Lower lobe of right lung (tissue), 2 donors: ENCODE results near the gene PRDX5. TPM values are rescaled to one million over a fixed set of nuclear protein-coding genes. Genes with fewer than 3 reads are reported as not detected.

Experiments
- ATAC-seq, 2 donors: fragments of 200-7000 bp; cut with Tn5 transposase; one replicate each; pipeline ENCODE4 v1.9.1; 2020 to 2022; ENCODE audit warnings: mild to moderate bottlenecking in 2 of 2, moderate library complexity in 2 of 2
- DNase-seq: peaks from one replicate; pipeline ENCODE4 v3.0.0-alpha.2; 2020
- H3K27ac ChIP-seq: fragments of 200-600 bp; one replicate; pipeline ENCODE4 v1.8.0; 2022
- H3K27me3 ChIP-seq: fragments of 200-600 bp; one replicate; pipeline ENCODE4 v1.8.0; 2022; ENCODE audit warnings: low read depth
- H3K36me3 ChIP-seq: fragments of 200-600 bp; one replicate; pipeline ENCODE4 v1.8.0; 2022; ENCODE audit warnings: mild to moderate bottlenecking
- H3K4me1 ChIP-seq: fragments of 200-600 bp; one replicate; pipeline ENCODE4 v1.8.0; 2022
- H3K4me3 ChIP-seq: fragments of 200-600 bp; one replicate; pipeline ENCODE4 v1.8.0; 2022; ENCODE audit warnings: mild to moderate bottlenecking
- H3K9me3 ChIP-seq: fragments of 200-600 bp; one replicate; pipeline ENCODE4 v1.8.0; 2022
- intact Hi-C: fragments of 100-400 bp; cut with DNase I; formaldehyde crosslinking; loops from one replicate; pipeline ENCODE4 v1.11.0; 2022
- total RNA-seq: library from RNA; stranded (reverse); fragmentation: NEBNext Ultra II Directional; extraction: Animal tissue kit (Norgen Biotek cat#: 25700); gene quantifications from one replicate; pipeline ENCODE4 v1.2.1, GENCODE V29; 2021
- TF ChIP-seq, protein P1 (sequence below): fragments of 200-600 bp; IDR thresholded peaks from one replicate; pipeline ENCODE4 v1.8.0; 2022; ENCODE audit warnings: antibody characterized with exemption, mild to moderate bottlenecking
- donor health status: DM: no; HTN: yes; CAD: no; lungs with severe emphysema.

PRDX5 gene
- total RNA-seq, 1 donor from 2014 or later: 203 TPM

DNA sequence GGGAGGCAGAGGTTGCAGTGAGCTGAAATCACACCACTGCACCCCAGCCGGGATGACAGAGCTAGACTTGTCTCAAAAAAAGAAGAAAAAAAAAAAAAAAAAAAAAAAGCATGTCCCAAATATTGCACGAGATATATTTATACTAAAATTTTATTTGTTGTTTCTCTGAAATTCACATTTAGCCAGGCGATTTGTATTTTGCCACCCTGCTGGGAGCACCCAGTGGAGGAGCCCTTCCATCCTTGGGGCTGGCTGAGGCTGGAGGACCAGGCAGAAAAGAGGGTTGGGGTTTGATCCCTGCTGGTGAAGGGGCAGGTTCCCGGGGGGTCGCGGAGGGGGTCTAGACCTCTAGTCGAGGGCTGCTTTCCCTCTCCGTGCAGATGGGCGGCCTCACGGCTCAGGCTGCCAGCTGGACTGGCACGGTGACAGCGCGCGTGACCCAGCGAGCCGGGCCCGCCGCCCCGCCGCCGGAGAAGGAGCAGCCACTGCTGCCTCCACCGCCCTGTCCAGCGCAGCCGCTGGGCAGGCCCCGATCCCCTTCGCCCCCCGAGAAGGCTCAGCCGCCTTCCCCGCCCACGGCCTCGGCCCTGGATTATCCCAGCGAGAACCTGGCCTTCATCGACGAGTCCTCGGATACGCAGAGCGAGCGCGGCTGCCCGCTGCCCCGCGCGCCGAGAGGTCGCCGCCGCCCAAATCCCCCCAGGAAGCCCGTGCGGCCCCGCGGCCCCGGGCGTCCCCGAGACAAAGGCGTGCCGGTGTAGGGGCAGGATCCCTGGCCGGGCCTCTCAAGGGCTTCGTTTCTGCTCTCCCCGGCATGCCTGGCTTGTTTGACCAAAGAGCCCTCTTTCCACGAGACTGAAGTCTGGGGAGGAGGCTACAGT is 18.7 kb upstream of the PRDX5 start:
- ATAC-seq (peak; percentile 50 to 56), DNase-seq (peak; percentile 70)
- TF ChIP-seq, protein P1, sequence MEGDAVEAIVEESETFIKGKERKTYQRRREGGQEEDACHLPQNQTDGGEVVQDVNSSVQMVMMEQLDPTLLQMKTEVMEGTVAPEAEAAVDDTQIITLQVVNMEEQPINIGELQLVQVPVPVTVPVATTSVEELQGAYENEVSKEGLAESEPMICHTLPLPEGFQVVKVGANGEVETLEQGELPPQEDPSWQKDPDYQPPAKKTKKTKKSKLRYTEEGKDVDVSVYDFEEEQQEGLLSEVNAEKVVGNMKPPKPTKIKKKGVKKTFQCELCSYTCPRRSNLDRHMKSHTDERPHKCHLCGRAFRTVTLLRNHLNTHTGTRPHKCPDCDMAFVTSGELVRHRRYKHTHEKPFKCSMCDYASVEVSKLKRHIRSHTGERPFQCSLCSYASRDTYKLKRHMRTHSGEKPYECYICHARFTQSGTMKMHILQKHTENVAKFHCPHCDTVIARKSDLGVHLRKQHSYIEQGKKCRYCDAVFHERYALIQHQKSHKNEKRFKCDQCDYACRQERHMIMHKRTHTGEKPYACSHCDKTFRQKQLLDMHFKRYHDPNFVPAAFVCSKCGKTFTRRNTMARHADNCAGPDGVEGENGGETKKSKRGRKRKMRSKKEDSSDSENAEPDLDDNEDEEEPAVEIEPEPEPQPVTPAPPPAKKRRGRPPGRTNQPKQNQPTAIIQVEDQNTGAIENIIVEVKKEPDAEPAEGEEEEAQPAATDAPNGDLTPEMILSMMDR: no peak
- Histone ChIP-seq H3K27ac (peak overlapping the region; percentile 34), H3K36me3 (no peaks in the 10 kb centered on the region), H3K9me3 (no peaks in the 10 kb centered on the region), H3K27me3 (peaks cover 67% of the 10 kb centered on the region), H3K4me3 (peak overlapping the region; percentile 51), H3K4me1 (peaks cover 32% of the 10 kb centered on the region)
- intact Hi-C loops: no loop called here

DNA sequence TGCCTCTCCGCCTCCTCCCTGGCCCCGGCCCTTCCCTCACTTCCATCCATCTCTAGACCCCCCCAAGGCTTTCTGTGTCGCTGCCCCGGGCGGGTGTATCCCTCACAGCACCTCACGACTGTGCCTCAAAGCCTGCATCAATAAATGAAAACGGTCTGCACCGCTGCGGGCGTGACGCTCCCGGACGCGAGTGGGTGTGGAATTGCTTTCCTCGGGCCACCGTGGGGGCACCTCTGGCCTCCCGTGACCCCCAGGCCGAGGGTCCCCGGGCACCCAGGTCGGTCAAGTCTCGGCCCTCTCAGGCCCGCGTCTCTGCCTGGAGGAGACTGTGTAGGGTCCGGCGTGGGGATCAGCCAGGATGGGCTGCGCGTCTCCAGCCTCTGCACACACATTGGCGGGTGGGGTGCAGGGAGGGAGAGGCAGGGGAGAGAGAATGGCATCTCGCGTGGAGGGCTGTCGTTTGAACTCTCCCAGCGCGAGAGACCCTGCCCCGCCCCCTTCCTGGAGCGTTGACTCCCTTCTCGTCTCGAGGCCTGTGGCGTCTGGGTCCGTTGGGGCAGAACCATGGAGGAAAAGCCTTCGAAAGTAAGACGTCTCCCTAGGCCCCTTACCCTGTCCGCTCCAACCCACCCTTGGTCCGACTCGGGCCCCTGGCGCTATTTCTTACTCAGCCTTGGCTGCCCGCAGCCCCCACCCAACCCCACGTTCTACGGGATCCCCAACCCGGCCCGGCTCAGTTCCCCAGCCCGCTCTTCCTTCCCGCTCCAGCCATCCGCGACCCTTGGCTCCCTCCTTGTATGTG is 17.9 kb upstream of the PRDX5 start, which contains the start of gene CATSPERZ:
CATSPERZ (plus strand) TSS at position 512 of the 802 bp plus-strand sequence; CDS start at position 565, 53 bp downstream.
- Histone ChIP-seq H3K4me1 (peaks cover 33% of the 10 kb centered on the region), H3K27ac (peak within 1 kb of the TSS; percentile 34), H3K36me3 (no peaks in the 10 kb centered on the region), H3K4me3 (peak within 1 kb of the TSS; percentile 51), H3K9me3 (no peaks in the 10 kb centered on the region), H3K27me3 (peaks cover 59% of the 10 kb centered on the region)
- ATAC-seq: no peak
- TF ChIP-seq, protein P1: no peak
- no peak for DNase-seq
- intact Hi-C loops: no loop called here

DNA sequence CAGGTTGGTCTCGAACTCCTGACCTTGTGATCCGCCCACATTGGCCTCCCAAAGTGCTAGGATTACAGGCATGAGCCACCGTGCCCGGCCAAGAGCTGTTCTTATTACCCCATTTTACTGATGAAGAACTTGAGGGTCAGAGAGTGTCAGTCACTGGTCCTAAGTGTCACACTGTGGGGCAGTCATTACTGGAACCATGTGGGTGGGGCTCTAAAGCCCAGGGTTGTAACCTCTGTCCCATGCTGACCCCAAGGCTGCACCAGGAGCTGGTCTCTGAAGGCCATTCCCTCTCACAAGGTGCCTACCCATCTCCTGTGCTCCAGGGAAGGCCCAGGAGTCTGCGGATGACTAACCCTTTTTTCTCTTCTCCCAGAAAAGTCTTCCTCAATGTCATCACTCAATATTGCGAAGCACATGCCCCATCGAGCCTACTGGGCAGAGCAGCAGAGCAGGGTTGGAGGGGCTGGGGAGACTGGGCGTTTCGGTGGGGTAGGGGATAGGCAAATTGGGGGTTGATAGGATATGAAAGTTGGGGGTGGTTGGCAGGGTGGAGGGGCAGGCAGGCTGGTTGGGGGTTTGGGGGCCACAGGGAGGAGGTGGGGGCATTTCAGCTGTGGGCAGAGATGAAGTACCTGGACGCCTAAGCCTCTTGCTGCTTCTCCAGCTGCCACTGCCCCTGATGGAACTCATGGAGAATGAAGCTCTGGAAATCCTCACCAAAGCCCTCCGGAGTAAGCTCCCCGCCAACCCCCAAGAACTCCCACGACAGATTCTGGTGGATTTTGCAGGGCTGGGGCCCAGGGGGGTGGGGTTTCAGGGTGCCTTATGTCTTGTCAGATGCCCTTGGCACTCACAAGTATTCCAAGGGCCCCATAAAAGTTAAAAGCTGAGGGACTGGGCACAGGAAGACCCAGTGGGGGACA is 14.6 kb upstream of the PRDX5 start:
- H3K4me1 ChIP-seq: peaks cover 48% of the 10 kb centered on the region
- intact Hi-C loops: no loop called here
- DNase-seq (no peak), ATAC-seq (no peak)
- TF ChIP-seq, protein P1: no peak
- H3K4me3 ChIP-seq: peak overlapping the region; percentile 75
- peak overlapping the region; percentile 96 for H3K27ac ChIP-seq
- peaks cover 9% of the 10 kb centered on the region for H3K36me3 ChIP-seq
- H3K9me3 ChIP-seq: no peaks in the 10 kb centered on the region
- peaks cover 25% of the 10 kb centered on the region for H3K27me3 ChIP-seq

DNA sequence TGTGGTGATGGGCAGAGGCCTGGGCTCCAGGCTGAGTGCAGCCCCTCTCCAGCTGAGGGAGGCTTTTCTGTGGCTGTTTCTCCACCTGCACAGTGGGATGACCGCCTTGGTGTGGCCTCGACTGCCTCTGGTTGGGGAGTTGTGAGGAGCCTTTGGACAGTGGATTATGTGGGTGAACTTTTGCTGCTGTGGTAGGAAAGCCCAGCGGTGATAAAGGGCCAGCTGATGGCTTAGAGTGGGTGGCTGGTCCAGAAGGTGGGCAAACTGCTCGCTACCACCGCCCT is 13.9 kb upstream of the PRDX5 start:
- DNase-seq: no peak
- ATAC-seq: no peak
- intact Hi-C loops: no loop called here
- Histone ChIP-seq H3K27ac (peak overlapping the region; percentile 96), H3K4me1 (peaks cover 46% of the 10 kb centered on the region), H3K9me3 (no peaks in the 10 kb centered on the region), H3K27me3 (peaks cover 19% of the 10 kb centered on the region), H3K4me3 (peak overlapping the region; percentile 75), H3K36me3 (peaks cover 9% of the 10 kb centered on the region)
- TF ChIP-seq, protein P1: no peak
